Ovary (tissue), 9 donors: ENCODE measurements around the gene IGF2BP3. TPM values are rescaled to one million over a fixed set of nuclear protein-coding genes. Genes with fewer than 3 reads are reported as not detected.
A peak's percentile ranks its signal among the peaks of the same experiment; 100 is the strongest.

Experiments
- DNase-seq, 5 donors: peaks; one replicate each; pipeline ENCODE4 v3.0.0-alpha.2; 2019 to 2020
- H3K27ac ChIP-seq, 2 donors: fragments of 200-600 bp; one replicate each; pipeline versions ENCODE4 v1.5.1 to v1.8.0; 2019 to 2022
- H3K27me3 ChIP-seq: fragments of 200-600 bp; one replicate; pipeline ENCODE4 v1.8.0; 2022
- H3K36me3 ChIP-seq: fragments of 200-600 bp; sonication (generic); one replicate; pipeline ENCODE4 v1.5.1; 2019
- H3K4me1 ChIP-seq: one replicate; pipeline ENCODE4 v1.8.1; 2013; ENCODE audit warnings: mild to moderate bottlenecking, moderate library complexity; ENCODE audit not compliant: insufficient read depth
- H3K4me3 ChIP-seq: fragments of 200-600 bp; sonication (generic); one replicate; pipeline ENCODE4 v1.5.1; 2017
- H3K9me3 ChIP-seq, 2 donors: fragments of 200-600 bp in 1 of 2; sonication (generic) in 1 of 2; one replicate each; pipeline versions ENCODE4 v1.5.1 to v1.8.1; 2013 to 2019; ENCODE audit warnings: mild to moderate bottlenecking in 1 of 2, moderate library complexity in 1 of 2
- CTCF ChIP-seq, 3 donors: fragments of 450-650 bp in 2 of 3; fragments of 200-600 bp in 1 of 3; IDR thresholded peaks; one replicate each; pipeline versions ENCODE4 v1.5.1 to v1.8.0; 2016 to 2022; ENCODE audit warnings: antibody characterized with exemption in 3 of 3, mild to moderate bottlenecking in 1 of 3
- EP300 ChIP-seq: sonication (generic); formaldehyde crosslinking; IDR thresholded peaks from one replicate; pipeline ENCODE4 v1.6.1; 2017; ENCODE audit warnings: antibody characterized with exemption
- POLR2A ChIP-seq: fragments of 450-650 bp; IDR thresholded peaks from one replicate; pipeline ENCODE4 v1.6.1; 2017; ENCODE audit warnings: antibody characterized with exemption, mild to moderate bottlenecking, moderate library complexity
- WGBS, 3 donors: extraction: QIAGEN DNeasy Blood & Tissue Kit in 1 of 3; methylation state at CpG; one replicate each; pipeline versions ENCODE4 v1.1.5 to v1.1.7; 2013 to 2017; 5-methylcytosine and 5-hydroxymethylcytosine counted together
- intact Hi-C, 4 donors: fragments of 100-400 bp; cut with DNase I; formaldehyde crosslinking; loops; one replicate each; pipeline versions ENCODE4 v1.11.0 to v1.15.1; 2022 to 2023
- polyA plus RNA-seq, 2 donors: library from polyadenylated mRNA; stranded (reverse); fragments of 200-250 nt in 1 of 2; fragments of 350-450 nt in 1 of 2; fragmentation: Illumina TruSeq in 1 of 2; extraction: RNeasy Lipid Tissue Mini Kit (QIAGEN cat#74804) in 1 of 2; gene quantifications; one replicate each; pipeline ENCODE4 v1.2.3, GENCODE V29; 2013 to 2014
- total RNA-seq, 7 donors: library from RNA; depleted of rRNA in 2 of 7; stranded (reverse); fragments of >200 nt in 2 of 7; fragmentation: NEBNext Ultra II Directional in 3 of 7; extraction: Animal tissue kit (Norgen Biotek cat#: 25700) in 3 of 7; gene quantifications; one replicate each; pipeline versions ENCODE4 v1.1.0 to v1.2.4, GENCODE V29; 2016 to 2023
- donor health status: DM: no; HTN: no; CAD: no; lungs with moderate emphysema.
- donor health status: DM: no; HTN: no; CAD: no.
- donor health status: Bipolar disorder and iron deficiency.
- donor health status: DM: yes; HTN: yes; CAD: no.
- donor health status: DM: no; HTN: no; CAD: no.
- donor health status: DM: yes; HTN: yes; CAD: no.

The IGF2BP3 gene
- total and polyA plus RNA-seq, 9 donors: 0.20 to 1.3 (median 0.40) TPM; not detected in 2

GRCh38 chr7:23469150-23469960, 936 bp downstream of the IGF2BP3 start:
- TF ChIP-seq EP300 (no peak), POLR2A (no peak), CTCF (IDR thresholded peaks at IDR 0.05) (no peak)
- intact Hi-C loops: no loop called here
- Histone ChIP-seq H3K36me3 (no peaks in the 10 kb centered on the region), H3K4me3 (peak overlapping the region; percentile 23), H3K27me3 (peaks cover 17% of the 10 kb centered on the region), H3K9me3 (no peaks in the 10 kb centered on the region), H3K4me1 (peaks cover 11% of the 10 kb centered on the region), H3K27ac (no peak overlapping the region)
- no peak for DNase-seq
- 1 to 2% (median 2%) methylated on average over 39 to 91 of the region's 91 CpGs for WGBS, 3 donors

DNA sequence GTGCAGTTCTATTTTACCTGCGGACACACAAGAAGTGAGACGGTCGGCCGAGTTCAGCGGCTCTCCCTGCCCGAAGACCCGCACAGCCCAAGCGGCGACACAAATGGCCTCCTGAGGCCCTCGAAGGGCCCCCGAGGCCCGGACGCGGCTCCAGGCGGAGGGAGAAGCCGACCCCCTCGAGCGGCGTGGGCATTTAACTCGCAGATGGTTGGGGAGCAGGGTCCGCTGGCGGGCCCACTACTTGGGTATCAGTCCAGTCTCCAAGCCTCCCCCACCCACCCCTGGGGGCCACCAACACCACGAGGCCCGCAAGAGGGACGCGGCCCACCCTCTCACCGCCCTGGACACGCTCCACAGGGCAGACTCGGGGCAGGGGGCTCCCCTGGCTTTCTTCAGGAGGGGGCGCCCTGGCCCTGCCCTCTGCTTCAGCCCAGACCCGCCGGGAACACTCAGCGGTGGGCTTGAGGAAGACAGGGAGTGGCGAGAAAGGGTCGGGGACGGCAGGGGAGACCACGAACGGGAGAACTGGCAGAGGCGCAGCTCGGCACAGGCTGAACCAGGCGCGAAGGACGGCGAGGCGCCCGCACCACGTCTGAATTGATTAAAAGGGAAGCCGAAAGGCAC, 1.7 kb downstream of the IGF2BP3 start:
- Histone ChIP-seq H3K27me3 (peaks cover 17% of the 10 kb centered on the region), H3K4me3 (peak overlapping the region; percentile 23), H3K27ac (no peak overlapping the region), H3K36me3 (no peaks in the 10 kb centered on the region), H3K4me1 (peaks cover 7% of the 10 kb centered on the region), H3K9me3 (no peaks in the 10 kb centered on the region)
- TF ChIP-seq CTCF (IDR thresholded peaks at IDR 0.05): no peak
- TF ChIP-seq POLR2A: no peak
- no peak for TF ChIP-seq EP300
- WGBS, 3 donors: 5 to 9% (median 8%) methylated on average over 45 to 48 of the region's 48 CpGs
- peak in 1 of 5 donors; percentile 43 for DNase-seq
- intact Hi-C loops: no loop called here

- Histone ChIP-seq H3K36me3 (no peaks in the 10 kb centered on the region), H3K9me3 (no peaks in the 10 kb centered on the region), H3K27me3 (peaks cover 17% of the 10 kb centered on the region), H3K4me3 (no peak overlapping the region), H3K27ac (no peak overlapping the region), H3K4me1 (peaks cover 7% of the 10 kb centered on the region)
- TF ChIP-seq POLR2A (no peak), EP300 (no peak), CTCF (IDR thresholded peaks at IDR 0.05) (no peak)
- intact Hi-C loops: no loop called here
- WGBS, 3 donors: 9 to 14% (median 10%) methylated on average over 32 of the region's 32 CpGs
- no peak for DNase-seq
These were observed 2.3 kb downstream of the IGF2BP3 start for GRCh38 chr7:23467806-23468525.

DNA sequence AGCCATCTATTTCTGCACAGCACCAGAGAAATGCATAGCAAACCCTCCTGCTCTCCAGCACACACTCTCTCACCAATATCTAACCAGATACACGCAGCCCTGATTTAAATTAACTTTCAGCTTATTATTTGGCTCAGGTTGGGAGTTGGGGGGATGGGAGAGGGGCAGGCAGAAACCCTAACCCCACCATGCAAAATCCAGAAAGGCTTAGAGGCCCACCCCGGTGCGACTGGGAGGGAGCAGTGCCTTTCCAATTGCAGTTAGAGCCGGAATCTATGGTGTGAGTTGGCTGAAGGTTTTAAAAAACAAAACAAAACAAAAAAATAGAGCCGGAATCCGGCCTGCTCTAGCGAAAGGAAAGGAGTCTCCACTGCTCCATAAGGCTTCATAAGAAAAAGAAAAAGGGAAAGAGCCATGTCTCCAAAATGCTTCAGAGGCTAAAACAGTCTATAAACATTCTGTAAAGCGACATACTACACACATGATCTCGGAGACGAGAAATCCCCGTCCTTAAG, 2.9 kb downstream of the IGF2BP3 start:
- intact Hi-C loops: no loop called here
- 14 to 30% (median 16%) methylated on average over 11 of the region's 11 CpGs for WGBS, 3 donors
- no peaks in the 10 kb centered on the region for H3K36me3 ChIP-seq
- no peaks in the 10 kb centered on the region for H3K9me3 ChIP-seq
- H3K27ac ChIP-seq: no peak overlapping the region
- H3K27me3 ChIP-seq: peaks cover 17% of the 10 kb centered on the region
- DNase-seq: no peak
- TF ChIP-seq CTCF (IDR thresholded peaks at IDR 0.05) (no peak), POLR2A (no peak), EP300 (no peak)
- H3K4me1 ChIP-seq: peaks cover 7% of the 10 kb centered on the region
- no peak overlapping the region for H3K4me3 ChIP-seq
